Stimulated activated CD4-positive, alpha-beta T cell treated with anti-CD3 and anti-CD28 coated beads, Interleukin-15, amount 100 ng/mL, for 48 hours (primary cell): ENCODE results near the gene FBXO8.
"Not testable (repeated sequence)": the region's sequence is repeated elsewhere in the genome, so short reads cannot be mapped to it uniquely, and the experiment has no call there.

Experiments
- DNase-seq, 2 donors: peaks; one replicate each; pipeline ENCODE4 v3.0.0-alpha.2; 2020; ENCODE audit warnings: low read depth in 2 of 2

The FBXO8 gene

GRCh38 chr4:174283507-174284471, at the start of gene FBXO8, which contains the start of gene CEP44:
TSS of gene FBXO8 (minus strand) at chr4:174283667. CDS start at chr4:174263092, 20,575 bp downstream.
TSS of gene CEP44 (plus strand) at chr4:174283911. CDS start at chr4:174299122, 15,211 bp downstream.
- peak; percentile 21 to 24 for DNase-seq

- no peak for DNase-seq
Measured at GRCh38 chr4:174332741-174333493, 49.5 kb upstream of the FBXO8 start.

GRCh38 chr4:174324725-174325124, 41.3 kb upstream of the FBXO8 start:
- no peak for DNase-seq

GRCh38 chr4:174324236-174324635, 40.8 kb upstream of the FBXO8 start:
- no peak for DNase-seq

GRCh38 chr4:174320494-174321199, 37.2 kb upstream of the FBXO8 start:
- no peak for DNase-seq

GRCh38 chr4:174318829-174319764, 35.6 kb upstream of the FBXO8 start:
- DNase-seq: no peak

- DNase-seq: no peak
Measured at GRCh38 chr4:174317531-174317930, 34.1 kb upstream of the FBXO8 start.

GRCh38 chr4:174316954-174317353, 33.5 kb upstream of the FBXO8 start:
- no peak for DNase-seq

- no peak for DNase-seq
Measured at GRCh38 chr4:174316546-174316945, 33.1 kb upstream of the FBXO8 start.

GRCh38 chr4:174314770-174315169, 31.3 kb upstream of the FBXO8 start:
- no peak for DNase-seq

GRCh38 chr4:174314274-174314673, 30.8 kb upstream of the FBXO8 start:
- DNase-seq: no peak

- no peak for DNase-seq
Measured at GRCh38 chr4:174312993-174313392, 29.5 kb upstream of the FBXO8 start.

- DNase-seq: no peak
Measured at GRCh38 chr4:174307694-174308093, 24.2 kb upstream of the FBXO8 start.

- no peak for DNase-seq
Measured at GRCh38 chr4:174305961-174306360, 22.5 kb upstream of the FBXO8 start.

- no peak for DNase-seq
Measured at GRCh38 chr4:174304664-174305063, 21.2 kb upstream of the FBXO8 start.

- DNase-seq: no peak
Measured at GRCh38 chr4:174303687-174304086, 20.2 kb upstream of the FBXO8 start.

GRCh38 chr4:174295142-174295541, 11.7 kb upstream of the FBXO8 start:
- DNase-seq: not testable (repeated sequence)

- DNase-seq: not testable (repeated sequence)
Measured at GRCh38 chr4:174294641-174295040, 11.2 kb upstream of the FBXO8 start.

- no peak for DNase-seq
Measured at GRCh38 chr4:174292473-174292872, 9.0 kb upstream of the FBXO8 start.

GRCh38 chr4:174286870-174287269, 3.4 kb upstream of the FBXO8 start:
- no peak for DNase-seq

GRCh38 chr4:174284487-174284886, 1.0 kb upstream of the FBXO8 start:
- DNase-seq: no peak
